Adrenal gland (tissue), 19 donors: ENCODE measurements around the gene PTPN21. TPM values are rescaled to one million over a fixed set of nuclear protein-coding genes. Genes with fewer than 3 reads are reported as not detected.
A peak's percentile ranks its signal among the peaks of the same experiment; 100 is the strongest.

ENCODE experiments used
- DNase-seq, 7 donors: peaks; one replicate each; pipeline ENCODE4 v3.0.0-alpha.2; 2019 to 2020
- H3K27ac ChIP-seq, 5 donors: fragments of 200-600 bp; sonication (generic) in 4 of 5; 1 replicate in 3 of 5; 2 replicates in 2 of 5; pipeline versions ENCODE4 v1.5.1 to v1.8.0; 2016 to 2020; ENCODE audit warnings: mild to moderate bottlenecking in 1 of 5
- H3K27me3 ChIP-seq: fragments of 200-600 bp; 2 replicates; pipeline ENCODE4 v1.8.0; 2021
- H3K36me3 ChIP-seq, 2 donors: fragments of 200-600 bp; replicated peaks in 1 of 2; 1 replicate in 1 of 2; 2 replicates in 1 of 2; pipeline versions ENCODE4 v1.5.1 to v1.8.0; 2018 to 2022
- H3K4me1 ChIP-seq, 2 donors: fragments of 200-600 bp; replicated peaks in 1 of 2; 1 replicate in 1 of 2; 2 replicates in 1 of 2; pipeline versions ENCODE4 v1.5.1 to v1.8.0; 2018 to 2021
- H3K4me3 ChIP-seq, 4 donors: fragments of 200-600 bp; sonication (generic) in 3 of 4; one replicate each; pipeline ENCODE4 v1.5.1; 2016 to 2018
- H3K9me3 ChIP-seq, 3 donors: fragments of 200-600 bp; sonication (generic) in 1 of 3; replicated peaks in 1 of 3; 1 replicate in 2 of 3; 2 replicates in 1 of 3; pipeline versions ENCODE4 v1.5.1 to v1.8.0; 2016 to 2021
- CTCF ChIP-seq, 6 experiments: fragments of 450-650 bp in 4 of 6; fragments of 200-600 bp in 2 of 6; sonication (generic) in 1 of 6; IDR thresholded peaks; 1 replicate in 5 of 6; 2 replicates in 1 of 6; pipeline versions ENCODE4 v1.5.1 to v1.8.0; 2016 to 2021; ENCODE audit warnings: antibody characterized with exemption in 6 of 6, mild to moderate bottlenecking in 2 of 6, moderate library complexity in 1 of 6
- POLR2A ChIP-seq, 2 donors: fragments of 450-650 bp; IDR thresholded peaks; one replicate each; pipeline ENCODE4 v1.6.1; 2017; ENCODE audit warnings: antibody characterized with exemption in 2 of 2, mild to moderate bottlenecking in 2 of 2, moderate library complexity in 1 of 2
- WGBS, 4 donors: extraction: QIAGEN DNeasy Blood & Tissue Kit in 2 of 4; methylation state at CpG; one replicate each; pipeline versions ENCODE4 v1.1.5 to v1.1.7; 2013 to 2017; 5-methylcytosine and 5-hydroxymethylcytosine counted together
- intact Hi-C, 2 donors: fragments of 100-400 bp; cut with DNase I; formaldehyde crosslinking; loops; one replicate each; pipeline versions ENCODE4 v1.14.1 to v1.15.0; 2022 to 2023
- long read RNA-seq, 10 donors: library from polyadenylated mRNA in 3 of 10; unstranded in 2 of 10; stranded (forward) in 1 of 10; transcript quantifications; one replicate each; pipeline ENCODE4 v2.0.0 and lab custom pipeline, GENCODE V29; 2021 to 2026
- polyA plus RNA-seq, 3 donors: library from polyadenylated mRNA; stranded (reverse); fragments of 200-250 nt in 2 of 3; fragments of 350-450 nt in 1 of 3; fragmentation: Illumina TruSeq in 1 of 3; extraction: RNeasy Lipid Tissue Mini Kit (QIAGEN cat#74804) in 1 of 3; gene quantifications; one replicate each; pipeline ENCODE4 v1.2.3, GENCODE V29; 2013 to 2014
- total RNA-seq, 9 donors: library from RNA; depleted of rRNA in 4 of 9; stranded (reverse); fragments of >200 nt in 4 of 9; fragments of 120-200 nt in 1 of 9; fragmentation: NEBNext Ultra II Directional in 1 of 9; extraction: Animal tissue kit (Norgen Biotek cat#: 25700) in 1 of 9; gene quantifications; one replicate each; pipeline versions ENCODE4 v1.1.0 to v1.2.4, GENCODE V29; 2013 to 2023
- donor health status: healthy with polysubstance abuse.
- donor health status: Bipolar disorder and iron deficiency.
- donor health status: DM: yes; HTN: yes; CAD: no.
- donor health status: DM: no; HTN: no; CAD: no.
- donor health status: DM: no; HTN: no; CAD: no.
- donor health status: DM: yes; HTN: yes; CAD: no.

The PTPN21 gene
- total RNA-seq (10 to 100 TPM in 7 of 9 donors, 1 to 10 TPM in 2; 8.4 to 21.3 (median 13.5) TPM), polyA plus RNA-seq (1 to 10 TPM; 3.7 to 9.1 (median 5.6) TPM)
- long read RNA-seq, donor 1, partial matches to known transcripts: 10 of 10 reads
- long read RNA-seq, donor 1, other reads (novel, unspliced or antisense): 0 of 10 reads
- long read RNA-seq, donor 2: 0 reads
- long read RNA-seq, donor 3: 0 reads
- long read RNA-seq, donor 4, partial matches to known transcripts: 0 of 1 reads
- long read RNA-seq, donor 4, other reads (novel, unspliced or antisense): 1 of 1 reads
- long read RNA-seq, donor 5, full-length matches to known transcripts: 2 of 10 reads
- long read RNA-seq, donor 5, partial matches to known transcripts: 1 of 10 reads
- long read RNA-seq, donor 5, other reads (novel, unspliced or antisense): 7 of 10 reads
- long read RNA-seq, donor 6, partial matches to known transcripts: 1 of 2 reads
- long read RNA-seq, donor 6, other reads (novel, unspliced or antisense): 1 of 2 reads
- long read RNA-seq, donor 7: 0 reads
- long read RNA-seq, donor 8: 0 reads
- long read RNA-seq, donor 9: 0 reads
- long read RNA-seq, donor 10: 0 reads

GRCh38 chr14:88554457-88555286 is at the start of gene PTPN21:
Gene PTPN21 (minus strand): TSS chr14:88555007. CDS start chr14:88550417, 4,590 bp downstream.
- peak; percentile 68 to 81 (median 77) for DNase-seq
- intact Hi-C loops: loop anchor here in 1 of 2 donors (5.0 to 10.0 kb wide), 2 partner anchors 62 to 370 kb away; no protein-coding TSS in a partner anchor
- peak within 1 kb of the TSS in 4 of 5 donors; percentile 77 to 96 (median 79) for H3K27ac ChIP-seq
- H3K36me3 ChIP-seq: no peaks in the 10 kb centered on the region
- H3K9me3 ChIP-seq: no peaks in the 10 kb centered on the region
- H3K4me1 ChIP-seq: peaks cover 5 to 34% of the 10 kb centered on the region in 2 donors
- peak within 1 kb of the TSS in 3 of 4 donors; percentile 55 to 95 (median 70) for H3K4me3 ChIP-seq
- H3K27me3 ChIP-seq: no peaks in the 10 kb centered on the region
- 1 to 3% (median 1%) methylated on average over 16 to 103 of the region's 103 CpGs for WGBS, 4 donors
- peak in 1 of 2 donors; percentile 73 for TF ChIP-seq POLR2A (IDR thresholded peaks at IDR 0.05)
- no peak for TF ChIP-seq CTCF (IDR thresholded peaks at IDR 0.05)

- Histone ChIP-seq H3K4me3 (no peak overlapping the region), H3K36me3 (peaks cover 0 to 74% of the 10 kb centered on the region in 2 donors), H3K9me3 (no peaks in the 10 kb centered on the region), H3K27me3 (no peaks in the 10 kb centered on the region), H3K27ac (no peak overlapping the region), H3K4me1 (no peaks in the 10 kb centered on the region)
- TF ChIP-seq CTCF (IDR thresholded peaks at IDR 0.05) (no peak), POLR2A (IDR thresholded peaks at IDR 0.05) (no peak)
- intact Hi-C loops: no loop called here
- no peak for DNase-seq
These were observed 49.4 kb upstream of the PTPN21 start for GRCh38 chr14:88604212-88604611.

- no peaks in the 10 kb centered on the region for H3K4me1 ChIP-seq
- no peaks in the 10 kb centered on the region for H3K27me3 ChIP-seq
- no peak overlapping the region for H3K27ac ChIP-seq
- WGBS, 4 donors: 87 to 91% (median 88%) methylated on average over 10 of the region's 10 CpGs
- H3K4me3 ChIP-seq: no peak overlapping the region
- no peak for DNase-seq
- no peak for TF ChIP-seq CTCF (IDR thresholded peaks at IDR 0.05)
- no peak for TF ChIP-seq POLR2A (IDR thresholded peaks at IDR 0.05)
- intact Hi-C loops: no loop called here
- H3K36me3 ChIP-seq: peaks cover 0 to 71% of the 10 kb centered on the region in 2 donors
- H3K9me3 ChIP-seq: no peaks in the 10 kb centered on the region
These were observed 45.1 kb upstream of the PTPN21 start for GRCh38 chr14:88599761-88600439.
